DND-41 (cell line): ENCODE results near the gene TIE1.

ENCODE experiments used
- CTCF ChIP-seq: IDR thresholded peaks from 2 replicates; pipeline ENCODE4 v1.5.1; 2012; ENCODE audit warnings: borderline replicate concordance, low read length, moderate library complexity, mild to moderate bottlenecking; ENCODE audit not compliant: poor library complexity, severe bottlenecking; ENCODE audit errors: extremely low read depth
- EZH2 ChIP-seq: IDR thresholded peaks from 3 replicates; pipeline ENCODE4 v1.6.1; 2012; ENCODE audit warnings: borderline replicate concordance, low read depth, mild to moderate bottlenecking, moderate library complexity, low read length, inconsistent platforms; ENCODE audit not compliant: severe bottlenecking

- TF ChIP-seq CTCF (no peak), EZH2 (no peak)
Measured at GRCh38 chr1:43346636-43347035, 45.9 kb downstream of the TIE1 start.
